SK-N-MC (cell line): Measurements from ENCODE around the gene PPFIA3.

ENCODE experiments used
- DNase-seq: peaks from one replicate; pipeline ENCODE4 v3.0.0-alpha.2; 2011; ENCODE audit warnings: low read depth, low spot score
- H3K27ac ChIP-seq: fragments of 200-600 bp; sonication (generic); 2 replicates; pipeline ENCODE4 v1.5.1; 2016; ENCODE audit warnings: mixed run types
- H3K36me3 ChIP-seq: fragments of 200-600 bp; sonication (generic); 2 replicates; pipeline ENCODE4 v1.6.1; 2017; ENCODE audit warnings: antibody characterized with exemption, low read length, mixed read lengths; ENCODE audit not compliant: insufficient read depth
- H3K4me3 ChIP-seq: fragments of 200-600 bp; sonication (generic); 2 replicates; pipeline ENCODE4 v1.5.1; 2016
- H3K9ac ChIP-seq: fragments of 200-600 bp; sonication (generic); 2 replicates; pipeline ENCODE4 v1.8.0; 2017; ENCODE audit warnings: mixed run types, mixed read lengths; ENCODE audit not compliant: insufficient read length
- H3K9me3 ChIP-seq: fragments of 200-600 bp; sonication (generic); 2 replicates; pipeline ENCODE4 v1.6.1; 2017; ENCODE audit warnings: low read depth, mild to moderate bottlenecking, antibody characterized with exemption, low read length, moderate library complexity, mixed read lengths
- EZH2 ChIP-seq: fragments of 200-600 bp; sonication (generic); IDR thresholded peaks from one replicate; pipeline ENCODE4 v1.6.1; 2017; ENCODE audit warnings: antibody characterized with exemption
- FOXP2 ChIP-seq: optimal IDR thresholded peaks from 2 replicates; pipeline ENCODE3; 2011; ENCODE audit warnings: mild to moderate bottlenecking, moderate library complexity; ENCODE audit not compliant: insufficient read depth; ENCODE audit errors: extremely low read length, control extremely low read depth
- POLR2AphosphoS5 ChIP-seq: IDR thresholded peaks from 2 replicates; pipeline ENCODE4 v1.6.1; 2012; ENCODE audit warnings: mild to moderate bottlenecking, low read depth, low read length, borderline replicate concordance

Gene PPFIA3

GRCh38 chr19:49148784-49149651, 29.7 kb downstream of the PPFIA3 start:
- Histone ChIP-seq H3K36me3 (peaks cover 8% of the 10 kb centered on the region), H3K9me3 (no peaks in the 10 kb centered on the region), H3K9ac (peak overlapping the region; percentile 91), H3K27ac (peak overlapping the region; percentile 85), H3K4me3 (peak overlapping the region; percentile 99)
- DNase-seq = peak; percentile 76
- TF ChIP-seq POLR2AphosphoS5 = peak; percentile 77
- no peak for TF ChIP-seq EZH2

GRCh38 chr19:49149652-49150105, 30.3 kb downstream of the PPFIA3 start:
- Histone ChIP-seq H3K36me3 (peaks cover 8% of the 10 kb centered on the region), H3K27ac (peak overlapping the region; percentile 85), H3K9me3 (no peaks in the 10 kb centered on the region), H3K9ac (peak overlapping the region; percentile 91), H3K4me3 (peak overlapping the region; percentile 99)
- DNase-seq = peak; percentile 74
- TF ChIP-seq FOXP2 (no peak), EZH2 (no peak), POLR2AphosphoS5 (peak; percentile 64)

GRCh38 chr19:49150106-49150943, 31.0 kb downstream of the PPFIA3 start:
- peaks cover 4% of the 10 kb centered on the region for H3K36me3 ChIP-seq
- peak; percentile 21 for TF ChIP-seq POLR2AphosphoS5
- TF ChIP-seq FOXP2 = no peak
- H3K9ac ChIP-seq = peak overlapping the region; percentile 91
- H3K4me3 ChIP-seq = peak overlapping the region; percentile 99
- H3K27ac ChIP-seq = peak overlapping the region; percentile 85
- H3K9me3 ChIP-seq = no peaks in the 10 kb centered on the region
- DNase-seq = no peak

GRCh38 chr19:49150944-49151243, 31.6 kb downstream of the PPFIA3 start:
- peak overlapping the region; percentile 91 for H3K9ac ChIP-seq
- peak overlapping the region; percentile 85 for H3K27ac ChIP-seq
- peak overlapping the region; percentile 99 for H3K4me3 ChIP-seq
- no peaks in the 10 kb centered on the region for H3K9me3 ChIP-seq
- H3K36me3 ChIP-seq = no peaks in the 10 kb centered on the region; the same call in 1 of the 2 replicates
- DNase-seq = no peak
- TF ChIP-seq POLR2AphosphoS5 (no peak), FOXP2 (no peak)

- Histone ChIP-seq H3K9me3 (no peaks in the 10 kb centered on the region), H3K27ac (peak overlapping the region; percentile 85; the same call in 1 of the 2 replicates), H3K4me3 (peak overlapping the region; percentile 99), H3K9ac (peak overlapping the region; percentile 12), H3K36me3 (no peaks in the 10 kb centered on the region)
- TF ChIP-seq POLR2AphosphoS5 (peak; percentile 67), FOXP2 (no peak)
- DNase-seq = peak; percentile 70
Measured at GRCh38 chr19:49151267-49152118, 32.1 kb downstream of the PPFIA3 start.

GRCh38 chr19:49152119-49152550, 32.8 kb downstream of the PPFIA3 start:
- H3K9ac ChIP-seq = no peak overlapping the region
- no peaks in the 10 kb centered on the region for H3K36me3 ChIP-seq
- no peak for DNase-seq
- H3K9me3 ChIP-seq = no peaks in the 10 kb centered on the region
- TF ChIP-seq FOXP2 (no peak), EZH2 (no peak), POLR2AphosphoS5 (no peak)
- peak overlapping the region; percentile 99 for H3K4me3 ChIP-seq
- no peak overlapping the region for H3K27ac ChIP-seq

GRCh38 chr19:49153167-49153809, 33.9 kb downstream of the PPFIA3 start:
- DNase-seq = no peak
- Histone ChIP-seq H3K36me3 (no peaks in the 10 kb centered on the region), H3K9me3 (no peaks in the 10 kb centered on the region), H3K9ac (no peak overlapping the region), H3K27ac (no peak overlapping the region), H3K4me3 (no peak overlapping the region)
- TF ChIP-seq FOXP2 = no peak
- no peak for TF ChIP-seq POLR2AphosphoS5
- TF ChIP-seq EZH2 = no peak
